ENCODE data around the gene KCTD16.

GRCh38 chr5:144429905-144430304 lies 259.2 kb downstream of the KCTD16 start:
- no peak for TF ChIP-seq POLR2A (IDR thresholded peaks at IDR 0.05)
- TF ChIP-seq, protein P1, sequence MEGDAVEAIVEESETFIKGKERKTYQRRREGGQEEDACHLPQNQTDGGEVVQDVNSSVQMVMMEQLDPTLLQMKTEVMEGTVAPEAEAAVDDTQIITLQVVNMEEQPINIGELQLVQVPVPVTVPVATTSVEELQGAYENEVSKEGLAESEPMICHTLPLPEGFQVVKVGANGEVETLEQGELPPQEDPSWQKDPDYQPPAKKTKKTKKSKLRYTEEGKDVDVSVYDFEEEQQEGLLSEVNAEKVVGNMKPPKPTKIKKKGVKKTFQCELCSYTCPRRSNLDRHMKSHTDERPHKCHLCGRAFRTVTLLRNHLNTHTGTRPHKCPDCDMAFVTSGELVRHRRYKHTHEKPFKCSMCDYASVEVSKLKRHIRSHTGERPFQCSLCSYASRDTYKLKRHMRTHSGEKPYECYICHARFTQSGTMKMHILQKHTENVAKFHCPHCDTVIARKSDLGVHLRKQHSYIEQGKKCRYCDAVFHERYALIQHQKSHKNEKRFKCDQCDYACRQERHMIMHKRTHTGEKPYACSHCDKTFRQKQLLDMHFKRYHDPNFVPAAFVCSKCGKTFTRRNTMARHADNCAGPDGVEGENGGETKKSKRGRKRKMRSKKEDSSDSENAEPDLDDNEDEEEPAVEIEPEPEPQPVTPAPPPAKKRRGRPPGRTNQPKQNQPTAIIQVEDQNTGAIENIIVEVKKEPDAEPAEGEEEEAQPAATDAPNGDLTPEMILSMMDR (IDR thresholded peaks at IDR 0.05), result no peak

All from body of pancreas (tissue), 4 donors.